Measurements from ENCODE around the gene HIVEP1.

DNA sequence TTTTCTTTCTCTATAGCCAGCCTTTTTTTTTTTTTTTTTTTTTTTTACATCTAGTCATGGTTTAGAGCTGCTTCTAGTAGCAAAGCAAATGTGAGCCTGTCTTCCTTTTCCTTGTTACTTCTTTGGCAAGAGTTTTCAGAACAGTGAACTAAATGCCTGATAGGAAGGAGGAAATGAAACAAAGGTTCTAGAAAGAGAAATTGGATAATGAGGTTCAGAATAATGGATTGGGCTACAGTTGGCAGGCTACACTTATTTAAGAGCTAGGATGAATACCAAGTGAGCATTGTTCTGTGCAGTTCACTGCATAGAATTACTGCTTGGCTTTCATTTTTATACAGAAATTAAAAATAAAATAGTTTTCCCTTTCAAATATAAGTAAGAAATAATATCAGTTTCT lies 78.6 kb downstream of the HIVEP1 start:
- TF ChIP-seq SP1 (IDR thresholded peaks at IDR 0.05): no peak
- TF ChIP-seq FOXM1 (IDR thresholded peaks at IDR 0.05; ENCODE audit: borderline replicate concordance): no peak
